HTERT RPE-1 (cell line): ENCODE results near the gene KRT1.
"Not testable (repeated sequence)": the region's sequence is repeated elsewhere in the genome, so short reads cannot be mapped to it uniquely, and the experiment has no call there.

ENCODE experiments used
- in situ Hi-C: fragments of 300-500 bp; cut with MboI; formaldehyde crosslinking; loops from 4 replicates; pipeline ENCODE4 v1.14.3; 2020; ENCODE audit warnings: low sequenced_read_pairs

The KRT1 gene

DNA sequence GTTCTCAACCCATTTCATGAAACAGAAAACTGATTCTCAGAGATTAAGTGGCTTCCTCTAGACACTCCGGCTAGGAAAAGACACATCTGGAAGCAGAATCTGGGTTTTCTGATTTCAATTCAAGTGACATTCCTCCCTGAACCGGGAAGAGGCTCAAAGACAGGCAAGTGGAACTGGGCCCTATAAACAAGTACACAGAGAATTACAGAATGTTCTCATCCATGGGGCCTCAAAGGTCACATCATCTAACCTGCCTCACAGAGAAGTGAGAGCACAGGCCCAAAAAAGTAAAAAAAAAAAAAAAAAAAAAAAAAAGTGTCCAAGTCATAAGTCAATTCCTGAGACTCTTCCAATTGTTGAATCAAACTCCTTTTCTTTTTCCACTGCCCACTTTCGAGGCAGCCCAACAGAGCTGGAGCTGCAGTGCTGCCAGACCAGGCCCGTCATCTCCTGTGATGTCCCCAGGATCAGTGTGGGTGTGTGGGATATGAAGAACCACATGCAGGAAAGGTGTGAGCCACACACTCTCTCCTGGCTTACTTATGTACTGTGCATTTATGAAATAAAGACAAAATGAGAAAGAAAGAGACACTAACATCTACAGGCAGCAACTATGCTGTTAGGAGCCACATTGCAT is 2.8 kb upstream of the KRT1 start:
- in situ Hi-C loops, result no loop called here

DNA sequence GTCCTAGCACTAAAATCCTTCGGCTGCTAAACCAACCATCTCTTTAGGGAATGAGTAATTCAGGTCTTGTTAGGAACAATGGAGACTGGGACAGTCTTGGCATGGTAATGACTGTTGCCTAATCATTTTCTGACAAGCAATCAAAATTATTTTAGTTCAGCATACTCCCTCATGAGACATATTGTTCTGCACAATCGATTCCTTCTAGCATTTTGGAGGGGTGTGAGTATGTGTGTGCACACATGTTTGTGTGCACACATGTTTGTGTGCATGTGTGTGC is 2.1 kb upstream of the KRT1 start:
- in situ Hi-C loops, result no loop called here

DNA sequence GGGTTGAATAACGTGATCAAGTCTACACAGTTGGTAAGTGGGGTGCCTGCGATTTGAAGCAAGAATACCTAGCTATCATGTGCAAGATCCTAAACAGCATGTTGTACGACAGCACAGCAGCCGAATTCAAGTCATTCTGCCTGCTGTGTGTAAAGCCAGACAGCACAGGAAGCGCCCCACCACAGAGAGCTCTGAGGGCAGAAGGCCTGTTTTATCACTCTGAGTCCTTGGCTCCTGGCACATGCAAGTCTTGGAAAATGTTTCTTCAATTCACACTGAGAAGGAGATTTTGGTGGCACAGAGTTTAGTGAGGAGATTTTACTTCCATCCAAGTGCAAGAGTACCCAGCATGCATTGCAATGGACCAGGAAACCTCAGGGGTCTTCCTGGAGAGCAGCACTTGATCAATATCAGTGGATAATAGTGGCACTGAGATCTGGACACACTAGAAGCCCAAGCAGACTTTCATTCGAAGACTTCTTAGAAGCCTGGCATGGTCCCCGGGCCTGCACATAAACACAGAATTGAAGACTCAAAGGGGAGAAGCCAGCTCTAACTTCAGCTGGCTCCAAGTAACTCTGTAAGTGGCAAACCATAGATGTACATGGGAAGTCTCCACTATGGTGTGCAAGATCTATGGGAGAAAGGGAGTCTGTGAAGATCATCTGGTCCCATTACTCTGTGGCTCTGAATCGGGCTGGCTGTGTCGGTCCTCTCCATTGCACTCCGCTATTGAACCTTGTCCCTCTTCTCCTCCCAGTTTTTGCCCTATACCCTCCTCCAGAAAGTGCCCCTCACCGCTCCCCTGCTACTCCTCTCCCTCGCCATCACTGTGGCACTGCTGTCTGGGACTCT is 1.5 kb upstream of the KRT1 start:
- in situ Hi-C loops, result no loop called here

DNA sequence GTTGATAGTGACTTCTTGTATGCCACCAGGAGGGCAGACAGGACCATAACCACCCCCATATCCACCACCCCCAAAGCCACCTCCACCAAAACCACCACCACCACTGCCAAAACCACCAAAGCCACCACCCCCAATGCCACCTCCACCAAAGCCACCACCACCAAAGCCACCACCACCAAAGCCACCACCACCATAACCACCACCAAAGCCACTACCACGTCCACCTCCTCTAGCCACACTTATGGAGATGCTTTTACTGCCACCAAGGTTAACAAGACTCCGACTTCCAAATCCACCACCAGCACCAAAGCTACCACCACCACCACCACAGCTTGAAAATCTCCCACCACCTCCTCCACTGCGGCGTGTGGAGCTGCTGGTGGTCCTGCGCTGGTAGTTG is 332 bp downstream of the KRT1 start:
- in situ Hi-C loops, result no loop called here

DNA sequence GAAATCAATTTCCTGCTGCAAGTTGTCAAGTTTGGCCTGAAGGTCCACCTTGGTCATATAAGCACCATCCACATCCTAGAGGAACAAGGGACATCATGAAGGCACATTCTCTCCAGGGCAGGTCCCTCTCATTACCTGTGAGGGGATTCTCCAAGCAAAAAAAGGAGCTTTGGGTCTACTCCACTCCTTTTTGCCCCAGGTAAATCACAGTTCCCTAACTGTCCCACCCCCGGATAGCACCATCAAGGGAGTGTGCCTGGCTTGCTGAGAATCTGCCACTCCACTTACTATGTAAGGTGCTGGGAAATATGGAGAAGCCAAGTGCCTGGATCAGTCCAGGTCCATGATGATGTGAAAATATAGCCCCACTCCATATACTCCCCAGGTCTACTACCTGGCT is 2.5 kb downstream of the KRT1 start:
- in situ Hi-C loops, result no loop called here

DNA sequence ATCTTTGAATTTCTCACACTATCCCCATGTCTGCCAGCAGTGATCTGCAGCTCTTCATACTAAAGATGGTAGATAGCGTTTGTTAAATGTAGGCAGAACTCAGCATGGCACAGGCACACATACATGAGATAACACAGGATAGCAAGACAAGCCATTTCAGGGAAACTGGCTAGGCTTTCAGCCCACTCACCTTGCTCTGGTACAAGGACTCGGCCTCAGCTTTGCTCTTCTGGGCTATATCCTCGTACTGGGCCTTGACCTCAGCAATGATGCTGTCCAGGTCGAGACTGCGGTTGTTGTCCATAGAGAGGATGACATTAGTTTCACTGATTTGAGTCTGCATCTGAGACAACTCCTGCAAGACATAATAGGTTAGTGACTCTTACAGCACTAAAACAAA is 3.1 kb downstream of the KRT1 start:
- in situ Hi-C loops, result no loop called here

DNA sequence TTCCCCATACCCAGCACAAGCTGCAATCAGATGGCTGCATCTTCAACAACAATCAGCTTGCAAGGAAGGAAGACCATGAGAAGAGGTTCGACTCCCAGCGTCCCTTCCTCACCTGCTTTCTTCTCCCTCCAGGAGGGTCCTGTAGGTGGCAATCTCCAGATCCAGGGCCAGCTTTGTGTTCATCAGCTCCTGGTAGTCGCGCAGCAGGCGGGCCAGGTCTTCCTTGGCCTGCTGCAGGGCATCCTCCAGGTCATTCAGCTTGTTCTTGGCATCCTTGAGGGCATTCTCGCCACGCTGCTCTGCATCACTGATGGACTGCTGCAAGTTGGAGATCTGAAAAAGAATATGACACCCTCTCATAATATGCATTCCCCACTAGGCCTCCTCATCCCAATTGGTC is 4.0 kb downstream of the KRT1 start:
- in situ Hi-C loops, result no loop called here

DNA sequence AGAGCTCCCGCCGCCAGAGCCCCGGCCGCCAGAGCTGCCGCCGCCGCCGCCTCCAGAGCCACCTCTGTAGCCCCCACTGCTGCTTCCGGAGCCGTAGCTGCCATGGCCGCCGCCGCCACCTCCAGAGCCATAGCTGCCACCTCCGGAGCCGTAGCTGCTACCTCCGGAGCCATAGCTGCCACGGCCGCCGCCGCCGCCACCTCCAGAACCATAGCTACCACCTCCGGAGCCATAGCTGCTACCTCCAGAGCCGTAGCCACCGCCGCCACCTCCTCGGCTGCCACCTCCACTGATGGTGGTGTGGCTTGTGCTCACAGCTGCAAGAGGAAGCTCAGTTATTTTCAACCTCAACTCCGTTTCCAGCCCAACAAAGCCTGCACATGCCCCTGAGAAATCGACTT is 4.9 kb downstream of the KRT1 start:
- in situ Hi-C loops, result no loop called here

DNA sequence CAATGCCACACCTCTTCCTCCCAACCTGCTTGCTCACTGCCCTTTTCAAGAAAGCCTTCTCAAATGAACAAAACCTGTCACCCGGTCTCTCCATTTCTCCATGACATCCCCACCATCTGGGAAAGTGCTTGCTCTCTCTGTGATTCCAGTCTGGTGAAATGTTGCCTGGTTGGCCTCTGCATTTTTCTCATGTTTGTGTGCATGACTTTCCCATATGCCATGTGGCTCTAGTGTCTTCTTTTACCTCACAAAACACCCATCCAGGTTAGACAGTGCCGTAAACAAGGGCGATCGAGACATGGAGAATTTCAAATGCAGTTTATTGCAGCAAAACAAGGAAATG is 5.8 kb downstream of the KRT1 start:
- in situ Hi-C loops, result no loop called here

DNA sequence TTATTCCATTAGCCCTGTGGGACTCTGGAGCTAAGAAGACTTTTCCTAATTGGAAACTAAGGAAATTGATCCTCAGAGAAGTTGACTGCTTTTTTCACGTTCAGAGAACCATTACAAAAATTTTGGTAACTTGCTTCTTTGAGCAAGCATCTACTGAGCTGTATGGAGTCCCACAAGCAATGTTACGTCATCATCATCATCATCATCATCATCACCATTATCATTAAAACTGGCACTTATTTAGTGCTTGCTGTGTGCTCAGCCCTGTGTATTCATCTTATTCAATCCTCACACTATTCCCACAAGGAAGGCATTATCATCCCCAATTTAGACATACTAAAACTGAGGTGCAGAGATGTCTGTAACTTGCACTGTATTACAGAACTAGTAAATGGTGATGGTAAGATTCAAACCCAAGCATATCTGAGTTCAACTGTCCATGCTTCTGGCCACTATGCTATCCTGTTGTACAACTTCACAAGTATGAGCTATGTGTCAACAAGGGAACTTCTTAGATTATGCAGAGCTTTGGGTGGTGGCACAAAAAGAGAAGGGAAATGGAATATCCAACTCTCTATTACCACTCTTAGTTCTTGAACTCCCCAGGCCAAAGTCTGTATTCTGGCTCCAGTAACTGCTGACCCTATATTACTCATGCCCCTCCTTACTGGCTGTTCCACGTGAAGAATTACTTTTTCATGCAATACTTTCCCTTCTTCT is 6.3 kb downstream of the KRT1 start:
- in situ Hi-C loops, result no loop called here

DNA sequence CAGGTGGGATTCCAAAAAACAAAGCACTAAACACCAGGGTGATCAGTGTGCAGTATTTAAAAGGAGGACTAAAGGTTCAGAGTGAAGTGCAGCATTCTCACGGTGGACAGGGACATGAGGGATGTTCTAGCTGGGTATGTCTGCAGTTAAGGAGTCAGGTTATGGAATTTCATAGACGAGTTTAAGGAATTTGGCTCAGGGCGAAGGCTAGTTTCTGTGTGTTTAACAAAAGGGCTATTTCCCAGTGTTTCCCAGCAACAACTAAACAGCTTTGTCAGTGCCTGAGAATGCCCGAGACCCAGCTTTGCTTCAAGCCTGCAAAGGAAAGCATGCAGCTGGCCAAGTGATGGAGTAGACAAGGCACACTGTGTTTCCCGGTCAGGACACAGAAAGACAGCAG is 7.0 kb downstream of the KRT1 start:
- in situ Hi-C loops, result no loop called here

DNA sequence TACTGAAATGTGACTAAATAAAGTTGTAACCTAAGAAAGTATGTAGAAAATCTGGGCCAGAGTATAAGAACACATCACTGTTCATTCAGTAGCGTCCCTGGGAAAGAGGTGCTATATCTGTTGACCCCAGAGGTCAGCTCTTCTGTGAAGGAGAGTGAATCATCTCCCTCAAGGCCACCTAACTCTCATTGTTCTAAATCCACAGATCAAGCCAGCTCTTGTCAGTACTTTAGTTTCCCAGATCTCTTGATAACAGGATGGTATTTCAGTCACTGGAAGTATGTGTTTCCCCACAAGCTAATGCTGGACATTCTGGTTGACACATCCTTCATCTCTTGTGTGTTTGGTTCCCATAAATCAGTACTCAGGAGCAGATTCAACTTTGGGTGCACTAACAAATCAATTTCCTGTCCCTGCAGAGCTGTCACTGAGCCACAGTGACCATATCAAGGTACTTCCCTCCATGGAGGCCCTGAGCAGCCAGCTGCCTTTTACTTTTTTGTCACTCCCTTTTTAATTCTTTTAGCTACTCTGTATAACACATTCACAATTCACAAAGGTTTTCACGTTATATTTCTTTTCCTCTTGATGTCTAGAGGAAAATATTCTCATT is 7.8 kb downstream of the KRT1 start:
- in situ Hi-C loops, result no loop called here

DNA sequence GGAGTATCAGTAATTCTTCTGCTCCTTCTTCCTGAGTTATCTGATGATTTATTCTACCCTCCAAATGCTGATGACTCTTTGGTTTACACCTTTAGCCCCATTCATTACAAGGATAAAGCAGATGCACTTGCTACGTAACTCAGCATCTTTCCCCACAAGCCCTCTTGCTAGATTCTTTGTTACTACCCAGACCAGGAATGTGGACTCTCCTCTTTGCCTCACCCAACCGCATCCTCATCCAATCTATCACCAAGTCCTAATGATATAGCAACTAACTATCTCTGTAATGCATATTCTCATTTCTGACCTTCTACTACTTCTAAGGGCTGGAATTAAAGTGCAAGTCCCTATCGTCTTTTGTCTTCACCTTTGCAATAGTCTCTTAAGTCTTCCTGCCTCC is 9.2 kb downstream of the KRT1 start:
- in situ Hi-C loops, result no loop called here

DNA sequence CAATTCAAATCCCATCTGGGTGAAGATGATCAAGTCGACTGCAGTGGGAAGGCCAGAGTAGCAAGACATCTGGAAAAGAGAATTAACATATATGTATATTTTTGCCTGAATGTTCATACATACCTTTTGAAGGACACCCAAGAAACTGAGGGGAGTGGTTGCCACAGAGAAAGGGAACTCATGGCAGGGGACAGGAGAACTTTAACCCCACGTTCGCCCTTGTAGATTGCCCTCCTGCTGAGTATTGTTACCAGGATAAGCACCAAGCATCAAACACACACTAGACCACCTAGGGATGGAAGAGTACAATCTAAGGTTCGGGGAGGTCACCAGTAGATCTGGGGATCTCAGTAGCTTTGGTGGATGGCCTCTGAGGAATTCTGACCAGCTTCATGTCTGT is 9.7 kb downstream of the KRT1 start:
- in situ Hi-C loops, result no loop called here

DNA sequence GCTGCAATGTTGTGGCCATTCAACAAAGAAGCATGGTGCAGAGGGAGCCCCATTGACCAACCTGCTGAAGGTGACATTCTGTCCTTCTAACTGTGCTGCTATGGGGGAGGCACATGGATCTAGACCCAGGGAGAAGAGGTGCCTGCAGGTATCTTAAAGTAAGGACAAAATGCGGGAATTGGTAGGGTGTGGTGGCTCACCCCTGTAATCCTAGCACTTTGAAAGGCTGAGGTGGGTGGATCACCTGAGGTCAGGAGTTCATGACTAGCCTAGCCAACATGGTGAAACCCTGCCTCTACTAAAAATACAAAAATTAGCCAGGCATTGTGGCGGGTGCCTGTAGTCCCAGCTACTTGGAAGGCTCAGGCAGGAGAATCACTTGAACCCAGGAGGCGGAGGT is 10.3 kb downstream of the KRT1 start:
- in situ Hi-C loops, result not testable (repeated sequence)

DNA sequence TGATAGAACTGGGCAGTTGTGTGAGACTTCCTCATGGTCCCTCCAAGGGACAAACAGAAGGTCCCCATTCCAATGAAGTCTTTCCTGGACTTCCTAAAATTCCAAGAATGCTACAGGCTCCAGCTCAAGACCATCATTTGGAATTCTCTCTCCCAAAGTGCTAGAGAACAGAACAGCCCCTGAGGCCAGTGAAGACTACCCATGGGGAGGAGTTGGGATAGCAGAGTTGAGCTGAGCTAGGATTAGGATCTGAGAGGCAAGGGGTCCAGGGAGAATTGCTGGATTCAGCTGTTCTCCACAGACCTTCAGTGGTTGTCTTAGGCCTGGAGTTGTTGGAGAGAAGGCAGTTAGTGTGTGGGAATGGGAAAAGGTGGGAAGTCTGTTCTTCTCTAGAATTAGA is 10.8 kb downstream of the KRT1 start:
- in situ Hi-C loops, result no loop called here

DNA sequence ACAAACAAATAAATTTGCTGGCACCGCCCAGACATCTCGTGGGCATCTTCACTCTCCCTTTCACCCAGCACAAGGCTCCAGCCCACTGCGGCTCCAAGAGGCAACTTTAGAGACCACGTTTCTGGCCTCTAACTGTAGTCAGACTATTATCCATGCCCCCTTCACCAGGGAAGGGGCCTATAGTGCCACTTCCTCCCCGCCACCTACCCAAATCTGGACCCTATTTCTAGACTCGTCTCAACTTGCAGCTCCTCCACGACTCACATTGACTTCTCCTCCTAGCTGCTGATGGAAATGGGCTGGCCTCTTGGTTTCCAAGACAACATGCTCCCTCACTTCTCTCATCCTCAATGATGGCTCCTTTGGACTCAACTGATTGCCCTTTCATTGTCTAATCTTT is 12.3 kb downstream of the KRT1 start:
- in situ Hi-C loops, result no loop called here

DNA sequence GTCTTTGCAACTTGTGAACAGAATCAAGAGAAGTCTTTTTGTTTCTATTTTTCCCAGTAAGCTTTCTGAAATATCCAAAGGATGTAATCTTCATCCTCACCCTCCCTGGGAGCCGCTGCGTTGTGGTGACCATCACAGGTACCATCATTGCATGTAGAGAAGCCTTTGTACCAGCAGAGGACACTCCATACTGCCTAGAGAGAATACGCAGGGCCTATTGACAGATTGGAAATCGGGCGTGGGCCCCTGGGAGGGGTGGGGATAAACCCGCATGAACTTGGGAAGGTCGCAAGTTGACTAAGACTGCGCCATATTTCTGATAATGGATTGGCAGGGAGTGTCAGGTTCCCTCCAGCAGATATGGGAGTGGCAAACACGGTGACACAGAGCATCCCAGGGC is 12.7 kb downstream of the KRT1 start:
- in situ Hi-C loops, result no loop called here

DNA sequence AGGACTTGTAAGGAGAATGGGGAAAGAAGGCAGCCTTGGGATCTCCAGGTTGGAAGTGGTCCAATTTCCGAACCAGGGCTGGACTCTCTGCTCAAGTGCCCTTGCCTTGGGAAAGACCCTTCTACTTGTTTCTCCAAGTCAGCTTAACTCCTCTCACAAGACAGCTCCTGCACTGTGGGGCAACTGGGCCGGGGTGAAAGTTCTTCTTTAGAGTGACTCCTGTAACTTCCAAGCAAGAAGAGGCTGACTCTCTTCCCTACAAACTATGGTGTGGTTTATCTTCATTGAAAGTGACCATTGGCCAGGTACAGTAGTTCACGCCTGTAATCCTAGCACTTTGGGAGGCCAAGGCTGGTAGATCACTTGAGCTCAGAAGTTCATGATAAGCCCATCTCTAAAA is 13.7 kb downstream of the KRT1 start:
- in situ Hi-C loops, result no loop called here

DNA sequence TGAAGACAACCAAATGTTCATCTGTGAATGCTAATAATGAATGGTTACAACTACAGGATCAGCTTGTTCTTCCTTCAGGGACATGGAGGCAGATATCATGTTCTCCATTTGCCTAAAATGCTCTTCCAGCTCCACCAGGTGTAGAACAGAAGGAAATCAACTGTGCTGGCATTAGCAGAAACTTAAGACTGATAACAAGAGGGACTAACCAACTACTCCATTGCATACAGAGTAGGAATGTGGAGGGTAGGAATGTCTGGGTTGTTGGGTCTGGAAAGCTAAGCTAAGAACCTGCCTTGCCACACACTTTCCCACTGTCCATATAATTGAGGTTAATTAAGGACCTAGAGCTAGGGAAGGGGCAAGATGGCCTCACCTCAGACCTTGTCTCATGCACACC is 16.8 kb downstream of the KRT1 start:
- in situ Hi-C loops, result no loop called here

DNA sequence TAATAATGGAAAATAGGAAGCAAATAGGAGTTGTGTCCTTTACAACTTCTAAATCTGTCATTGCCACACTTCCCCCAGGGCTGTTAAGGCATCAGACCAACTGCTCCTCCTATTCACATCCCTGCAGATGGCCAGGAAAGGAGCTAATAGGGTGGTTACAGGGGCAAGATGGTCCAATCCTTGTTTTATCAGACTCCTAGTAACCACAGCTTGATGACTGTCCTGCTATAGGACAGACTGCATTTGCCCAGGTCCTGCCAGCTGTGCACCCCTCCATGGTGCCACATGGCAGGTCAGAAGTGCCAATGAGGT is 17.3 kb downstream of the KRT1 start:
- in situ Hi-C loops, result no loop called here
